Activated naive CD4-positive, alpha-beta T cell treated with anti-CD3 and anti-CD28 coated beads, Interleukin-2, amount 50 U/mL, for 16 hours (primary cell): ENCODE results near the gene NGFR.
A peak's percentile ranks its signal among the peaks of the same experiment; 100 is the strongest.

Source experiments
- DNase-seq: peaks from one replicate; pipeline ENCODE4 v3.0.0-alpha.2; 2020

NGFR gene

DNA sequence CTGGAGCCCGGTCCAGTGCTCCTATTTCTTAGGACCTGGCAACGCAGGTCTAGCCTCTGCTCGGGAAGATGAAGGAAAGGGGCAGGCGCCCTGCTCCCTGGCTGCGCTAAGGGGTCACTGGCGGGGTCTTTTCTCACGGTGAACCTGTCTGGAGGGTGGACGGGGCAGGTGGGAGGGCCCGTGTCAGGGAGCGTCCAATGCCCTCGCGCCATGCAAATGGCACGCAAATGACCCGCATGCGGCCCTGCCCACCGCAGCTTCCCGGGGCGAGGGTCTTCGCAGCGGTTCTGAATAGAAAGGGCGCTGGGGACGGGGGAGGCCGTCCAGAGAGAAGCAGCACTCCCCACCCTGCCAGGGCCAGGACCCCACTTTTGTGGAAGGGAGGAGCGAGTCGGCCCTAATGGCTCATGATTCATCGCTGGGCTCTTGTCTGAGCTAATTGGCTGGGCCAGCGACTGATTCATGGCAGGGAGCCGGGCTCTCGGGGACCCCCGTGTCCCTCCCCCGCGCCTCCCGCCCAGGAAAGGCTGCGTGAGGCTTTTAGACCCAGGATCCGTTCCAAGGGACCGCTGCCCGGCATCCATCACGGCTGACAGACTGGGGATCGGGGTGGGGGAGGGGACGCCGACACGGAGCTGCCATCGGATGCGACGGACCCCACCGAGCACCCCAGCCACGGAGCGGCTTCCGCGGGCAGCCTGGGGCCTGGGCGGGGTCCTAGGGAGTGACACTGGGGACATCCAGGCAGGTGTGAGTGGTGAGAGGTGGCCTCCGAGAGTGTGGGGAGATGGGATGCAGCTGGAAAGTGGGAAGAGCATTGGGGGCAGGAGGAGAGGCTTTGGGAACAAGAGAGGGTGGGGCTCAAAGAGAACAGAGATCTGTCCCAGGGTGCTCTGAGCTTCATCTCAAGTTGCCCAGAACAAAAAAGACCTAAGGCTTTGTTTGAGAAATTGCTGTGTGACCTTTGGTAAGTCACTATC is 25.0 kb upstream of the NGFR start:
- peak; percentile 13 for DNase-seq

- no peak for DNase-seq
These were observed 23.9 kb upstream of the NGFR start for GRCh38 chr17:49471089-49471683.

DNA sequence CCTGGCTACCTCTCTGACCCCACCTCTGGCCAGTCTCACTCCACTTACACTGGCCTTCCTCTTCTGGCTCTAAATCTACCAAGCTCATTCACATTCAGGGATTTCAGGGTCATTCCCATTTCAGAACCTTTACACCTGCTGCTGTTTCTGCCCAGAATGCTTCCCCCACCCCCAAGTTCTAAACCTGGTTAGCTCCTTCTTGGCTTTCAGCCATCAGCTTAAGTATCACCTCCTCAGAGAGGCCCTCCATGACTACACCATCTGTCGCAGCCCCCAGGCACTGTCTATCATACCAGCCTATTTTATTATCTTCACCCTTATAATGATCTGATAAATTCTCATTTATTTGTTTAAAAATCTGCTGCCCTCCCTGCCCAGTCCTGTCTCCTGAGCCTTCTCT is 23.3 kb upstream of the NGFR start:
- DNase-seq, result no peak

DNA sequence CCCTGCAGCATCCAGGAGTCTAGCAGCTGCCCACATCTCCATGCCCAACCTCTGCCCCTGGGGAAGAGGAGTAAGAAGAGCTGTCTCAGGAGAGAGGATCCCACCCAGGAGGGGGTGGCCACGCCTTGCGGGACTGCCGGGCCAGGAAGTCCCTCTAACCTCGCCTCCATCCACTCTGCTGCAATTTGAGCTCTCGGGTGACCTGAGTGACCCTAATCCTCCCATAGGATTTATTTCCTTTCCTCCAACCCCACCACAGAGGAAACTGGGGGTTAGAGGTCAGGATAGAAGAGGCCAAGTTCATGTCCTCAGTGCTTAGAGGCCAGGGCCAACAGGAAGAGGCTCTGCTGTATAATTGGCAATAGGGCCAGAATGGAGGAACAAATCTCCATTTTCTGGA is 22.6 kb upstream of the NGFR start:
- DNase-seq, result no peak

DNA sequence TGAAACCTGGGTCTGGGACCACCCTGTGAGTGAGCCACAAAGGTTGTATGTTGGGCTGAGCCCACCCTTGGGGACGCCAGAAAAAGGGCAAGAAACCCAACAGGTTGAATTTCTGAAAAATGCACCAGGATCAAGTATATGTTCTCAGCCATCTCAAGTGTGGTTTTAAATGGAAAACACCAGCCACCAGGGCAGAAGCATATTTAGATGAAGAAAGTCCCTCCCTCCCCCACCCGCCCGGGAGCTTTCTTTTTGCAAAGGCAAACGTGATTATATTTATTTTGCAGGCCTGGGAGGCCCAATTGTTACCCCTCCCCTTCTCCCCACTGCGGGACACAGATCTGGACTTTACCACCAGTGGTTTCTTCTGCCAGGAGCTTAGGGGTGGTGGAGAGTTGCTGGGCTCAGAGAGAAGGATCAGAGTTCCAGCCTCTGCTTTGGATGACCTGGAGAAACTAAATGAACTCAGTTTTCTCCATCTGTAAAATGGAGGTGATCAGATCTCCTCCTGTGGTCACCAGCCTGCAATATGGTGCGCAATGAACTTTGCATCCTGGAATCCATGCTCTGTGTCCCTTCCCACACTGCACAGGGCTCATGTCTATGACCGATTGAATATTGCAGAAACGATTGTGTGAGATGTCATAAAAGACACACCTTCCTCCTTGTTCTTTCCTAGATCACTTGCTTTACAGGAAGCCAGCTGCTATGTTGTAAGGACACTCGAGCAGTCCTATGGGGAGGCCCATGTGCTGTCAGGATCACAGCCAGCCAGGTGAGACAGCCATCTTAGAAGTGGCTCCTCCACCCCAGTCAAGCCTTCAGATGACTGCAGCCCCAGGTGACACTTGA is 21.0 kb upstream of the NGFR start:
- DNase-seq, result no peak

GRCh38 chr17:49477709-49478108 is 17.4 kb upstream of the NGFR start:
- no peak for DNase-seq

GRCh38 chr17:49480836-49481615 is 14.1 kb upstream of the NGFR start:
- no peak for DNase-seq

DNA sequence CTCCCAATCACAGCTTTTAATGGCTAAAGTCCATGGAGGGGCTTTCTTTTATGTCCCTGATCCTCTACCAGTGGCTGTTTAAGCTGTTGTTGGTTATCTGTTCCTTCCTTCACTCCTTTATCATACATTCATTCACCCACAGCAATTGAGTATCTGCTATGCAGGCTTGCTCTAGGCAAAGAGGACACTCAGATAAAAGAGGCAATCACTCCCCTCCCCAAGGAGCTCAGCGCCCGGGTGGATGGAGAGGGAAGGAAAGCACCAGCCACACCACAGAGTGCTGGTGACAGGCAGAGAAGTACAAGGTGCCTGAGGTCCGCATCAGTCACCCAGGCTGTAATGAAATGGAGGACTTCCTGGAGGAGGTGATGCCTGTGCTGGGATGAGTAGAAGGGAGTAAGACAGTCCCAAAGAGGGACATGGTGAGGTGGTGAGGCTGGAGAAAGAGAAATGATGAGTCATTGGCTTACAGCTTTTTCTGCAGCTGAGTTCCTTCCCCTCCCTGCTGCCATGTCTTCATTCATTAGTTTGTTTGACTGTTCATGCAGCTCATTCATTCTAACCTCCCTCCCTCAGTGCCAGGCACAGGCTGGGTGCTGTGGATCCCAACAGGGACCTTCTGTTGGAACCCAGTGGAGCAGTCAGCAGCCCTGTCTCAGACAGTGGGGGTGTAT is 12.8 kb upstream of the NGFR start:
- no peak for DNase-seq

GRCh38 chr17:49483599-49484509 is 11.2 kb upstream of the NGFR start:
- DNase-seq, result no peak

- no peak for DNase-seq
These were observed 10.5 kb upstream of the NGFR start for GRCh38 chr17:49484588-49484987.

DNA sequence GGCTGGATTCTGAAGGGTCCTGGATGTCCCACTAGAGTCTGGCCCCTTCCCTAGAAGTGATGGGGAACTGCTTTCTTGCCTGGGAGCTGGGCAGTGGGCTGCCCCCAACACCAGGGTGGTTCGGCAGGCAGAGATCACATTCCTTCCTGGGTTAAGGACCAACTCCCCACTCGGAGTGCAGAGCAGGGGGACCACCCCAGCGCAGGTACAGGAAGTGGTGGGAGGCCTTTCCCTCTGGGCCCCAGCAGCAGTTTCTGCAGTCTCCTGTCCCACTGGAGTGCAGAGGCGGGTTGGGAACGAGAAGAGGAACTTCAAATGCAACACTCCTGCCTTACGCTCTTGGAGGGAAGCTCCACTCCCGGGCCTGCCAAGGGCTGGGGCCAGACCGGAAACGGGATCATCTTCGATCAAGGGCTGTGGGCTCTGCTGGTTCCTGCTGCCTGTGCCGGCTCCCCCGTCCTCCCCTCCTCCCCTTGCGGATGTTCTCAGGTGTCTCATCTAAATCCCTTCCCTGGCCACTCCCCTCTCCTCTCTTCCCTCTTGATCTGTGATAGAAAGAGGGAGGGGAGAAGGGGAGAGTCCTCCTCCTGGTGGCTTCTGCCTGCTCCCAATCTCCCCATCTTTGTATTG is 9.0 kb upstream of the NGFR start:
- DNase-seq, result no peak

- DNase-seq, result no peak
These were observed 7.9 kb upstream of the NGFR start for GRCh38 chr17:49487183-49487582.

- DNase-seq, result no peak
These were observed 6.5 kb upstream of the NGFR start for GRCh38 chr17:49488612-49489011.

GRCh38 chr17:49489348-49489747 is 5.7 kb upstream of the NGFR start:
- DNase-seq, result no peak

DNA sequence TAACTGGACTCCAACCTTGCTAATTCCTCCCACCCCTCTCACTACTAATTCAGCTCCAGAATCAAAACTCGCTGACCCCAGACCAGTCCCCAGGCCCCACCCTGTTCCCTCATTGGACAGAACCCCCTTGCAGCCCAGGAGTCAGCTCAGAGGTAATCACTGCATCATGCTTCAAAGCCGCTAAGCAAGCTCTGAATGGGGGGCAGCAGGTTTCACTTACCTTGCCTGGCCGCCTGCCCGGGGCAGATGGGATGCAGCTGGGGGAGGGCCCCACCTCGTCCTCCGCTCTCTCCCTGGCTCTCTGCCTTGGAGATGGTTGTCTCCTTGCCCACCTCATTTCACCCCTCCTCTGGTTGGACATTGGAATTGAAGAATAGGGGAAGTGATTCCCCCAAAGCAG is 4.8 kb upstream of the NGFR start:
- DNase-seq, result no peak

- DNase-seq, result no peak
These were observed 3.8 kb upstream of the NGFR start for GRCh38 chr17:49491192-49491769.

DNA sequence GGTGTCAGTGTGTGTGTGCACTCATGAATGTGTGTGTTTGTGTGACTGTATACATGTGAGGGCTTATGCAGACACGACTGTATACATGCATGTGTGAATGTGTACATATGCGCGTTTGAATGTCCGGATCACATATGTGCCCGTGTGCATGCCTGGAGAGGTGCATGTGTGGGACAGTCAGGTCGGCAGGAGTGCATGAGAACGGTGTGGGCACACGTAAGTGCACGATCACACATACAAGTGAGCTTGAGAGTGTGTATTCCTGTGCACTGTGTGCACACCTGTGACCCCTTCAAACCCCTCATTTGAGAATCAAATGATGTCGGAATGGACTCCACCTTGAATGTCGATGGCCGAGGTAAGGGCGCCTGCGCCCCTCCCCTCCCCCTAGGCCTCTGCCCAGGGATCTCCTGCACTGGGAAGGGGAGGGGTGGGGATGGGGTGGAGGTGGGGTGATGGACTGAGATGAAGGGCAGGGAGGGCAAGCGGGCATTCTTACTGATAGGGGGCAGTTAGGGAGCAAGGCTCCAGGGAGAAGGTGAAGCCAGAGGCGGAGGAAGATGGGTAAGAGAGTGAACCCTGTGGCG is 601 bp upstream of the NGFR start:
- DNase-seq, result no peak

DNA sequence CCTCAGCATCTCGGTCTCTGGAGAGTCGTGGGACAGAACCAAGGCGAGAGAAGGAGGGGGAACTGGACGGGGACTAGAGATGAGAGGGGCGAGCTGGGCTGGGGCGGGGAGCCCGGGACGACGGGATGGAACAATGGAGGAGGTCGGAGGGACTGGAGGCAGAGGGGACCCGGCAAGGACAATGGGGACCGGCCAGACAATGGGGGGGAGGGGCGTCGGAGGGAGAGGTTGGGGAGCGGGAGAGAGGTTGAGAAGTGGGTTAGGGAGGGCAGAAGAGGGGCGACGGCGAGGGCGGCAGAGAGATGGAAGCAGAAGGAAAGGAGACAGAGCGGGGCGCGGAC is 719 bp downstream of the NGFR start:
- DNase-seq, result no peak

DNA sequence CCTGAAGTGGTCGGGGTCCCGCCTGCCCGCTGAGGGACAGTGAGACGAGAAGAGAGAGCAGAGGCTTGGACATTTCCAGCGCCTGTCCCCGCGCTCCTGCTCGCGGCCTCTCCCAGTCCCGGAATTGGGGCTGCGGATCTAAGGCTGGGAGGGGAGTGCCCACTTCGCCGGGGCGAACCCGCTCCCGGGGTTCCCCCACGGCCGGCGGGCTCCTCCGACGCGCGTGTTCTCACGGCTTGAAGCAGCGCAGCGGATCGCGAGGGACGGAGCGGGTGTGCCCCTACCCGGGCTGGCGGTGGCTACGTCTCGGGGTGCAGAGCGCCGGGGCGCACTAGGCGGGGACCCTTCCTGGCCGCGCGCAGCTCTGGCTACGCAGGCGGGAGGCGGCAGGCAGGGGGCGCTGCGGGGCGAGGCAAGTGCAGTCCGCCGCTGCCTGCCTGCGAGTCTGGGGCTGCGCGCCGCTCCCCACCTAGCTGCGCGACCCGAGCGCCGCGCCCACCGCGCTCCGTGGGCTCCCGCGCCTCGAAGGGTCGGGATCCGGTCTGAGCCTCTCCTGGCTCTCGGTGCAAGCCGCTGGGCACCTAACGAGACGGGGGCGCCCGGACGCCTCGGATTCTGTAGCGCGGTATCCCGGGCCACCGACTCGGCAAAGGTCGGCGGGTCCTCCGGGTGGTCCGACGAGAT is 1.2 kb downstream of the NGFR start:
- peak; percentile 90 for DNase-seq
